T-helper 2 cell (primary cell): ENCODE results near the gene FOXN3.

Source experiments
- DNase-seq, 5 experiments: peaks; one replicate each; pipeline versions ENCODE4 v3.0.0 to v3.0.0-alpha.2; 2012 to 2022

Gene FOXN3

DNA sequence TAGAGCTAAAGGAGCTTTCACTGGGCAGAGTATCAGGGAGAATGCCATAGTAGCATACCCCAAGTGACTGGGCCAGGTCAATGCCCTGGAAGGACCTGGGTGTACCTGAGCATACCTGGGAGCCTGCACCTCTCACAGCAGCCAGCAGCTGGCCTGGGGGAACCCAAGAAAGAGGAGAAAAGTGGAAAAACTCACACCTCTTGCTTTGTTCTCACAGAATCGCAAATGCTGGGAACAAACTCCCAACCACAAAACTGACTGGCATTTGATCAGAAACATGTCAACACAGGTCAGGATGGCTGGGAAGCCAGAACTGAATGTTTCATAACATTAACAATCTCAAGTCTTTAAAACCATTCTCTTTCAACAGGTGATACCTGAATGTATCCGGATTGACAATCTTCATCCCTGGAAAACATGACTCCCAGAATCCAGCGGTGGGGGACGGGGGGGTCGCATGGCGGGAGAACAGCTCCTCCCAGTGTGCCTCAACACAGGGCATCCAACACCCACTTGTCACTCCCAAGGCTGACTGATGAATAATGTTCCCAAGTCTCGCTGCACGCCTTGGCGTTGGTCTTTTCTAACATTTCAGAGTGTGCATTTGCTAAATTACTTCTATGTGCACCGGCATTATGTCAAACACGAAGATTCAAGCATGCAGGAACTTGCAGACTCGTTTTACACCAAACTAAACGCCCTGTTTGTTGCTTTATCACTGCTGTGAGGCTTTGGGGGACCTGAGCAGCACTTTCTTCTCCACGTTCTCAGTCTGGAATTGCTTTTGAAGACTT is 7.9 kb downstream of the FOXN3 start:
- no peak for DNase-seq

DNA sequence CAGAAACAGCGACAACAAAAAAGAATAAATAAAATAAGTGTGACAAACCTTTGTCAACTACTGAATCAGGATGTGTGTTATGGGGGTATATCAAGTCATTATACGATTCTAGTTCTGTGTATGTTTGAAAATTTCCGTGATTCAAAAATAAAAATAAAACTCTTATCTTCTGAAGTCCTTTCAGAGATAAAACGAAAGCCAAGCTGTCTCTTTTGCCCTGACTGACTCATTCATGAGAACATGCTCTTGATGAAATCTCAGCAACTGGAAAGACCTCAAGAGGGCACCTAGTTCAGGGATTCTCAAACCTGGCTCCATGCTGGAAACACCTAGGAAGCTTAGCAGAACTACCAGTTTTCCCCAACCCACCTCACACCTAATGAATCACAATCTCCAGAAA is 9.2 kb downstream of the FOXN3 start:
- peak in 1 of 5 experiments; percentile 70 for DNase-seq

DNA sequence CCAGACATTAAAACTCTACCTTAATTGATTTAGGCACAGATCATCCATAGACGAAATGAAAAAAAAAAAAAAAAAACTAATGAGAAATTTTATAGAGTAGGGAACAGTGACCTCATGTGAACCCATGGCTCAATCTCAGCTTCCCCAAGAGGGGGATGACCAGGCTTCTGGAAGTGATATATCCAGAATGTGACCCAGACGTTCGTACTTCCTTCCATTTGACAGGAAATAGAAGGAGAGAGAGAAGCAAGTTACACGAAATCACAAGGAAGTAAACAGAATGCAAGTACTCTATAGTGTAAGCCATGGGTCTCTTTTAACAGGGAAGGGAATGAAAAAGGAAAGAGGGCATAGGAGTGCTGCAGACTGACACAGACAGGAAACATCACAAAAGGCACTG is 10.1 kb downstream of the FOXN3 start:
- DNase-seq = no peak

- DNase-seq = no peak
These were observed 10.7 kb downstream of the FOXN3 start for GRCh38 chr14:89406361-89406760.

- no peak for DNase-seq
These were observed 11.3 kb downstream of the FOXN3 start for GRCh38 chr14:89405712-89406111.

GRCh38 chr14:89402363-89402762 is 14.7 kb downstream of the FOXN3 start:
- DNase-seq = no peak

DNA sequence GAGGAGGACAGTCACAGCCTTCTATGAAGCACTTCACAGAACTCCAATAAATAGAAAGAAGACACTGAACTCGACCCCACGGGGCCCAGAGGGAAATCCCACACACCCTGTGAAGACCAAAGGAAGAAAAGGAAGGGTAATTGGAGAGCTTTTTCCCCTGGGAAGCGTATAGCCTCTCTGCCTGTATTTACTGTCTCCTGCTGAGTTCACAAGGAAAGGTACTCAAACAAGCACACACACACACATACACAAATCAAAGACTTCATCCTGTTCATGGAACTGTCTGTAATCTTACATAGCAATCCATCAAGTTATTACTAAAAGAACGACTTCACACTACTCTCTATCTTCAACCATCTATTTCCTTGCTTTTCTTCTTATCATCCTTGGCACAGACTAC is 15.3 kb downstream of the FOXN3 start:
- DNase-seq = peak in 1 of 5 experiments; percentile 56

GRCh38 chr14:89401241-89401640 is 15.8 kb downstream of the FOXN3 start:
- DNase-seq = no peak

GRCh38 chr14:89400529-89400928 is 16.5 kb downstream of the FOXN3 start:
- DNase-seq = no peak

DNA sequence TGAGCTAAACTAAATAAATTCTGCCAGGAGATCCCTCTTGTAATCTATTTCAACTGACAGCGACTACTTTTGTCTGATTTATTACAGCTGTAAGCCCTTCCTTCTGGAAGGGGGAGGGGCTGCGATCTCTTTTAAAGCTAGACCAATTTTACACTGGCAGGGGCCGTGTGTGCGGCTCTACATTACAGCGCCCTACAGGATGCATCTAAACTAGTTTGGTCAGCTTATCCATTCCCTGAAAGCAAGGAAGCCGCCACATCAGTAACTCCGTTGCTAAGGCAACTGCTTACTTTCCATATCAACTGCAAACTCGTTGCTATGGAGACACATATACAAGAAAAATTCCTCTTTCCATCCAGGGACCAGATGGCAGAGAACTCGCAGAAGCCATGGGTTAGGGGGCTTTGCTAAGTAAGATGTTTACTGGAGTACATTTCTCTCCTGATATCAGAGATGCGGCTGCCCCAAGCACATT is 17.4 kb downstream of the FOXN3 start:
- DNase-seq = no peak

DNA sequence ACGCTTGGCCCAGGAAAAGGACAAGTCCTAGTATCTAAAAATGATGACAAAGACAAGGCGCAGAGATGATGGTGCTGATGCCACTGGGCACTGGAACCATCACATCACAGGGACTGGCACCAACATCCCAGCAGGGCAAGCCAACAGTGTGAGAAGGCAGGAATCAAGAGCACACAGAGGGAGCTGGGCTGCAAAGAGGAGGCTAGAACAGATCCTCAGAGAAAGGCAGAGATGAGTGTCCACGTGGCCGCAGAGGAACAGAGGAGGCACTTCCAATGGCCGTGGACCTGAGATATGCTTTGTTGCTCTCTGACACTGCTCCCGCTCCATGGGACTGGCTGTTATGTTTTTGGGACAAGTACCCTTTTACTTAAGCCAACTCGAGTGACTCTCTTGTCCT is 17.9 kb downstream of the FOXN3 start:
- no peak for DNase-seq

DNA sequence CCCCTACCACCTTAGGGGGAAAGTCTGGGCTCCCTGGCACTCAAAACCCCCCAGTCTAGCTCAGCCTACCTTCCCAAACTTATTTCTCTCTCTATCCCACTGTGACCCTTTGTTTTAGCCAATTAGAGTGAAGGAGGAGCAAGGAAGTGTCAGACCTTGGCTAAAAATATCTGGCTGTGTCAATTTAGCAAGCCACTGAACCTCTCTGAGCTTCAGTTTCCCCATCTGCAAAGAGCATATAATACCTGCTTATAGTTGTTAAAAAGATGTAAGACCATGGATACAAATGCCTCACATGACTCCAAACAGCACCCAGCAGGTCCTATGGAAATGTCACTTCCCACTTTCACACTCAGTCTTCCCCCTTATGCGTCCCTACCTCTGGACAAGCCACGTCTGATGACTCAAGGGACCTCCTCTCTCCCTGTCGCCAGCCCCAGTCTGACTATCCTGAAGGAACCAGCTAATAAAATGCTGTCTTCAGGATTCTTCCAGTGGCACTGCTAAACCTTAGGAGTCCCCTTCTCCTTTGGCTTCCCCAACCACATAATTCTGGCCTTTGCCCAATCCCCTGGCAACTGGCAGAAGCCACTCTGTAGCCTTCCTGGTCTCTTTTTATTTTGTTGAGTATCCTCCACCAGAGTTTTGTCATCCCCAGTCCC is 19.3 kb downstream of the FOXN3 start:
- DNase-seq = no peak

- DNase-seq = no peak
These were observed 22.1 kb downstream of the FOXN3 start for GRCh38 chr14:89394972-89395371.

DNA sequence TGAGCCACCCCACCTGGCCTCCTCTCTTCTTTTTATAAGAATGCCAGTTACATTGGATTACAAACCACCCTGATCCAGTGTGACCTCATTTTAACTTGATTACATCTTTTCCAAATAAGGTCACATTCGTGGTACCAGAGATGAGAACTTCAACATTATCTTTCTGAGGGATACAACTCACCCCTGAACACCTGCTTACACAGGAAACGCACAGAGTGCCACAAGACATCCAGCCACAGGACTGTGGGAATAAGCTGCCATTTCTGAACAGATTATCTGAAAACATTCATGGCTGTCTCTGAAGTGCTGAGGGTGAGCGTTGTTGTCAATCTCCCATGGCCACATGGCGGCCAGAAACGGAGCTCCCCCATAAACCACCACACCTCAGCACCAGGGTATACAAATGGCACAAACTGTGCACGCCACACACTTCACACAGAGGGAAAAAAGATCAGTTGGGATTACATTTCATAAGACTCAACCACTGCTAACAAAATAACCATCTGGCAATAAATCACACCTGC is 23.7 kb downstream of the FOXN3 start:
- peak in 1 of 5 experiments; percentile 39 for DNase-seq

GRCh38 chr14:89392181-89392580 is 24.9 kb downstream of the FOXN3 start:
- DNase-seq = no peak

GRCh38 chr14:89391556-89391955 is 25.5 kb downstream of the FOXN3 start:
- no peak for DNase-seq

- no peak for DNase-seq
These were observed 25.9 kb downstream of the FOXN3 start for GRCh38 chr14:89391123-89391522.

GRCh38 chr14:89388853-89389252 is 28.2 kb downstream of the FOXN3 start:
- DNase-seq = no peak

- no peak for DNase-seq
These were observed 28.9 kb downstream of the FOXN3 start for GRCh38 chr14:89387922-89388685.

DNA sequence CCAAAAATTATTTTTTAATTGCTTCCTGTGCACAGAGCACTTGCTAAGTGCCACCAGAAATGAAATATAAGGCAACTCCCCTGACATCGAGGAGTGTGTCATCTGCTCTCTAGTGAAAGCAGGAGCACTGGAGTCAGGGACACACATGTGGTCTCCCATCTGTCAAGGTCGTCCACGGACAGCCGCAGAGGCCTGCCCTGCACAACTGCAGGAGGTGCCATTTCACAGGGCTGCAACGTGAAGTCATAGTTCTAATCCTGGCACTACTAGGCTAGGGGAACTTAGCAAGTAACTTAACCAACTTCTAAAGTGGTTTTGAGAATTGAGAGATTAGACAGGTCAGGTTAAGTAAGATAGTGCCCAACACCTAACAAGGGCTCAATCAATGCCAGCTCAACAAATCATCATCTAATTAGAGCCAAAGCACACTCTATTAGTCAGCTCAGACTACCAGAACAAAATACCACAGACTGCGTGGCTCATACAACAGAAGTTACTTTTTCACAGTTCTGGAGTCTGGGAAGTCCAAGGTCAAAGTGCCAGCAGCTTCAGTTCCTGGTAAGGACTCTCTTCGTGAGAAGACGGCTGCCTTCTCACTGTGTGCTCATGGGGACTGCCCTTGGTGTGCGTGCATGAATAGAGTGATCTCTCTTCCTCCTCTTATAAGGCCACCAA is 30.7 kb downstream of the FOXN3 start:
- no peak for DNase-seq

DNA sequence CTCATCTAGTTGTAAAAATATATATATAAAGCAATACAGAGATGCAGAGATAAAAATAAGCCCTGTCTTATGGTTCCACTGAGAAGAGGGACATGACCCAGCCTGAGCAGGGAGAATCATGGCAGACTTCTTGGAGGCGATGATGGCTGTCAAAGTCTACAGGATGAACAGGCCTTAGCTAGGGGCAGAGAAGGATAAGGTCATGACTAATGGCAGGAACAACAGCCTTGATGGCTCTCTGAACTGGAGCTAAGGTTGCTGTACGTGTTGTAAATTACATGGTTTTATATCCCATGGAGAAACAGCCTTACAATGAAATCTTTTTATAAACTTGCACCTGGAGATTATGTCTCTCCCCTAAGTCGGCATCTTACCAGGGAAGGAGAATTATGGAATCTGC is 32.4 kb downstream of the FOXN3 start:
- no peak for DNase-seq

GRCh38 chr14:89384023-89384422 is 33.0 kb downstream of the FOXN3 start:
- no peak for DNase-seq
